AG04450 (cell line): ENCODE data around the gene IFNGR1. TPM values are rescaled to one million over a fixed set of nuclear protein-coding genes. Genes with fewer than 3 reads are reported as not detected.

Experiments
- CTCF ChIA-PET: fragments of 300-600, 350-600 bp; formaldehyde crosslinking; extraction: SDS; loops from one replicate; lab custom pipeline; 2022; ENCODE audit warnings: antibody characterized with exemption, inconsistent platforms; lab: Charles Lee
- POLR2A ChIA-PET: fragments of 350-600 bp; formaldehyde crosslinking; extraction: SDS; loops from one replicate; lab custom pipeline; 2021; ENCODE audit warnings: antibody characterized with exemption, inconsistent platforms; lab: Yijun Ruan, JAX
- DNase-seq: peaks from one replicate; pipeline ENCODE4 v3.0.0-alpha.2; 2011; ENCODE audit warnings: low read depth, low spot score
- H3K27ac ChIP-seq: one replicate; pipeline ENCODE4 v1.5.1; 2012; ENCODE audit warnings: low read depth, low read length, control low read depth
- H3K27me3 ChIP-seq: one replicate; pipeline ENCODE4 v1.6.0; 2012; ENCODE audit warnings: low read length; ENCODE audit not compliant: control insufficient read depth, insufficient read depth
- H3K4me3 ChIP-seq: 2 replicates; pipeline ENCODE4 v1.5.1; 2011; ENCODE audit warnings: mild to moderate bottlenecking, low read depth, low read length, control low read depth
- H3K9me3 ChIP-seq: 2 replicates; pipeline ENCODE4 v1.5.1; 2012; ENCODE audit warnings: low read length; ENCODE audit not compliant: control insufficient read depth, insufficient read depth
- CTCF ChIP-seq: IDR thresholded peaks from 2 replicates; pipeline ENCODE4 v1.5.1; 2011; ENCODE audit warnings: low read depth, low read length, control low read depth, inconsistent platforms
- polyA plus RNA-seq: library from polyadenylated mRNA; depleted of rRNA; stranded (reverse); fragments of >200 nt; gene quantifications from 2 replicates; pipeline ENCODE4 v1.2.3, GENCODE V29; 2011

Gene IFNGR1
- polyA plus RNA-seq, 1 experiment = 36.3 TPM

- DNase-seq = no peak
- ChIA-PET CTCF (interaction anchor here (0.7 kb wide), 1 partner anchor 419 kb away, joined by 3 read pairs; no protein-coding TSS in a partner anchor), POLR2A (no interaction called here)
- no peak for TF ChIP-seq CTCF
- Histone ChIP-seq H3K9me3 (no peaks in the 10 kb centered on the region), H3K4me3 (no peak overlapping the region), H3K27me3 (no peaks in the 10 kb centered on the region), H3K27ac (no peak overlapping the region)
These were observed 45.3 kb upstream of the IFNGR1 start for GRCh38 chr6:137264311-137265075.

GRCh38 chr6:137261761-137262160, 42.6 kb upstream of the IFNGR1 start:
- ChIA-PET POLR2A (no interaction called here), CTCF (interaction anchor here (0.7 to 1.2 kb wide), 2 partner anchors 10 to 185 kb away, joined by 3 to 5 read pairs; no protein-coding TSS in a partner anchor)
- no peak for DNase-seq
- TF ChIP-seq CTCF = no peak
- Histone ChIP-seq H3K27me3 (peaks cover 2% of the 10 kb centered on the region), H3K4me3 (no peak overlapping the region), H3K27ac (no peak overlapping the region), H3K9me3 (no peaks in the 10 kb centered on the region; the same call in 1 of the 2 replicates)

- peak; percentile 34 for DNase-seq
- H3K9me3 ChIP-seq = no peaks in the 10 kb centered on the region; the same call in 1 of the 2 replicates
- no peak for TF ChIP-seq CTCF
- no peak overlapping the region for H3K4me3 ChIP-seq
- ChIA-PET POLR2A (no interaction called here), CTCF (interaction anchor here (0.7 to 1.2 kb wide), 3 partner anchors 10 to 184 kb away, joined by 3 to 5 read pairs (median 3); no protein-coding TSS in a partner anchor)
- no peak overlapping the region for H3K27ac ChIP-seq
- H3K27me3 ChIP-seq = peaks cover 2% of the 10 kb centered on the region
These were observed 42.2 kb upstream of the IFNGR1 start for GRCh38 chr6:137261361-137261760.

GRCh38 chr6:137260217-137260616, 41.0 kb upstream of the IFNGR1 start:
- CTCF ChIA-PET = interaction anchor here (1.1 to 1.3 kb wide), 3 partner anchors 13 to 415 kb away, joined by 3 read pairs; no protein-coding TSS in a partner anchor
- no peak overlapping the region for H3K27ac ChIP-seq

More at GRCh38 chr6:137260217-137260616, 41.0 kb upstream of the IFNGR1 start:
- Histone ChIP-seq H3K27me3 (peaks cover 2% of the 10 kb centered on the region), H3K9me3 (no peaks in the 10 kb centered on the region; the same call in 1 of the 2 replicates), H3K4me3 (no peak overlapping the region)
- POLR2A ChIA-PET = no interaction called here
- TF ChIP-seq CTCF = no peak
- no peak for DNase-seq
